Esophagus squamous epithelium (tissue), 5 donors: ENCODE data around the gene MTNR1A. TPM values are rescaled to one million over a fixed set of nuclear protein-coding genes. Genes with fewer than 3 reads are reported as not detected.

Experiments
- DNase-seq: peaks from one replicate; lab custom pipeline; 2025; lab: John Stamatoyannopoulos, UW
- H3K27ac ChIP-seq, 4 donors: fragments of 200-600 bp; sonication (generic); one replicate each; pipeline ENCODE4 v1.5.1; 2016 to 2019; ENCODE audit warnings: mild to moderate bottlenecking in 1 of 4
- H3K27me3 ChIP-seq, 4 donors: fragments of 200-600 bp; sonication (generic); 1 replicate in 3 of 4; 2 replicates in 1 of 4; pipeline versions ENCODE4 v1.5.1 to v1.6.0; 2017 to 2021; ENCODE audit warnings: antibody characterized with exemption in 1 of 4
- H3K36me3 ChIP-seq, 3 donors: fragments of 200-600 bp; sonication (generic); one replicate each; pipeline ENCODE4 v1.5.1; 2016 to 2019
- H3K4me1 ChIP-seq, 3 donors: fragments of 200-600 bp; sonication (generic); one replicate each; pipeline ENCODE4 v1.5.1; 2017 to 2019
- H3K4me3 ChIP-seq, 4 donors: fragments of 200-600 bp; sonication (generic); 1 replicate in 3 of 4; 2 replicates in 1 of 4; pipeline ENCODE4 v1.5.1; 2016 to 2019; ENCODE audit warnings: mild to moderate bottlenecking in 2 of 4, moderate library complexity in 1 of 4
- H3K9me3 ChIP-seq, 3 donors: fragments of 200-600 bp; sonication (generic); one replicate each; pipeline ENCODE4 v1.5.1; 2016 to 2019
- POLR2A ChIP-seq, 4 donors: fragments of 450-650 bp; IDR thresholded peaks; one replicate each; pipeline ENCODE4 v1.6.1; 2017; ENCODE audit warnings: antibody characterized with exemption in 4 of 4, mild to moderate bottlenecking in 4 of 4, moderate library complexity in 3 of 4
- WGBS, 2 donors: methylation state at CpG; one replicate each; pipeline ENCODE4 v1.1.5; 2018; 5-methylcytosine and 5-hydroxymethylcytosine counted together
- intact Hi-C: fragments of 100-400 bp; cut with DNase I; formaldehyde crosslinking; loops from one replicate; pipeline ENCODE4 v1.15.0; 2022
- total RNA-seq, 4 donors: library from RNA; depleted of rRNA; stranded (reverse); fragments of >200 nt; gene quantifications; one replicate each; pipeline ENCODE4 v1.1.0, GENCODE V29; 2016
- TF ChIP-seq, protein P1 (sequence below), 6 experiments: fragments of 450-650 bp in 4 of 6; fragments of 200-600 bp in 2 of 6; sonication (generic) in 2 of 6; IDR thresholded peaks; one replicate each; pipeline ENCODE4 v1.5.1; 2016 to 2019; ENCODE audit warnings: antibody characterized with exemption in 6 of 6, mild to moderate bottlenecking in 4 of 6, moderate library complexity in 4 of 6
- donor health status: DM: yes; HTN: yes; CAD: no.

MTNR1A gene
- not detected for total RNA-seq

DNA sequence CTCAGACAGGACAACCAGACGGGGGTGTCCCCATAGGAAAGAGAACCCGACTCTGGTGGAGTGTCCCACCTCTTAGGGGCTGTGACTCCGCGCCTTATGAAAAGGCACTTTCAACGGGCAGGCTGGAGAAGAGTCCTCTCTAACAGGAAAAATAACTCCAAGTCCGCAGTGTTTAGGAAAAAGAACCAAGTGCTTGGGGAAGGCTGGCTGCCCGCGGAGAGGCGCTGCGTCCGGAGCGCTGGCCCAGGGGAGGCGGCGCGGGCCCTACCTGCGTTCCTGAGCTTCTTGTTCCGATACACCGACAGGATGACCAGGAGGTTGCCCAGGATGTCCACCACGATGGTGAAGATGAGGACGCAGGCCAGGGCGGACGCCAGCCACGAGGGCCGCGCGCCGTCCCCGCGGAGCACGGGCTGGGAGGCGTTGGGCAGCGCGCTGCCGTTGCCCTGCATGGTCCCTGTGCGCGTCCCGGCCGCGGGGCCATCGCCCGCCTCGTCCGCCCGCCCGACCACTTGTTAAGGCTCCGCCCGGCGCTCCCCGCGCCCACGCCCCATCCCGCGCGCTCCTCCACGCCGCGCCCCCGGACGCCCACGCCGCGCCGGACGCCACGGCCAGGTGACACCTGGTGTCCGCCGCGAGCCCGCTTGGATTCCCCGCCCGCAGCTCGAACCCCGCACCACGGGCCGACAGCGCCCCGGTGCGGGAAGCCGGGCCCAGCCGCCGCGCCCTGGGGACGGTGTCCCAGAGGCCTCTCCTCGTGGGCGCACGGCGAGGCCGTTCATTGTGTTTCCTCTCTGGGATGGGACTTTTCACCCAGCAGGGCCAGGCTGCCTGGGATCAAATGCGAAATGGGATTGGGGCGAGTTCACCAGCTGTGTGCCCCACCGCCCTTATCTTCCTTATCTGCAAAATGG, at the start of gene MTNR1A:
TSS of gene MTNR1A (minus strand) at position 654 of the 914 bp plus-strand sequence. CDS start at position 452, 202 bp downstream.
- H3K27ac ChIP-seq: no peak within 1 kb of the TSS
- peak within 1 kb of the TSS; percentile 6 to 59 (median 28) for H3K4me3 ChIP-seq
- DNase-seq: no peak
- peaks cover 0 to 60% (median 0%) of the 10 kb centered on the region in 4 donors for H3K27me3 ChIP-seq
- WGBS, 2 donors: 6 to 23% methylated on average over 13 to 30 of the region's 91 CpGs
- no peaks in the 10 kb centered on the region for H3K9me3 ChIP-seq
- H3K36me3 ChIP-seq: no peaks in the 10 kb centered on the region
- H3K4me1 ChIP-seq: peaks cover 0 to 17% (median 5%) of the 10 kb centered on the region in 3 donors
- TF ChIP-seq POLR2A (IDR thresholded peaks at IDR 0.05): no peak
- TF ChIP-seq, protein P1, sequence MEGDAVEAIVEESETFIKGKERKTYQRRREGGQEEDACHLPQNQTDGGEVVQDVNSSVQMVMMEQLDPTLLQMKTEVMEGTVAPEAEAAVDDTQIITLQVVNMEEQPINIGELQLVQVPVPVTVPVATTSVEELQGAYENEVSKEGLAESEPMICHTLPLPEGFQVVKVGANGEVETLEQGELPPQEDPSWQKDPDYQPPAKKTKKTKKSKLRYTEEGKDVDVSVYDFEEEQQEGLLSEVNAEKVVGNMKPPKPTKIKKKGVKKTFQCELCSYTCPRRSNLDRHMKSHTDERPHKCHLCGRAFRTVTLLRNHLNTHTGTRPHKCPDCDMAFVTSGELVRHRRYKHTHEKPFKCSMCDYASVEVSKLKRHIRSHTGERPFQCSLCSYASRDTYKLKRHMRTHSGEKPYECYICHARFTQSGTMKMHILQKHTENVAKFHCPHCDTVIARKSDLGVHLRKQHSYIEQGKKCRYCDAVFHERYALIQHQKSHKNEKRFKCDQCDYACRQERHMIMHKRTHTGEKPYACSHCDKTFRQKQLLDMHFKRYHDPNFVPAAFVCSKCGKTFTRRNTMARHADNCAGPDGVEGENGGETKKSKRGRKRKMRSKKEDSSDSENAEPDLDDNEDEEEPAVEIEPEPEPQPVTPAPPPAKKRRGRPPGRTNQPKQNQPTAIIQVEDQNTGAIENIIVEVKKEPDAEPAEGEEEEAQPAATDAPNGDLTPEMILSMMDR (IDR thresholded peaks at IDR 0.05): peak in 1 of 6 experiments; percentile 6
- intact Hi-C loops: no loop called here

DNA sequence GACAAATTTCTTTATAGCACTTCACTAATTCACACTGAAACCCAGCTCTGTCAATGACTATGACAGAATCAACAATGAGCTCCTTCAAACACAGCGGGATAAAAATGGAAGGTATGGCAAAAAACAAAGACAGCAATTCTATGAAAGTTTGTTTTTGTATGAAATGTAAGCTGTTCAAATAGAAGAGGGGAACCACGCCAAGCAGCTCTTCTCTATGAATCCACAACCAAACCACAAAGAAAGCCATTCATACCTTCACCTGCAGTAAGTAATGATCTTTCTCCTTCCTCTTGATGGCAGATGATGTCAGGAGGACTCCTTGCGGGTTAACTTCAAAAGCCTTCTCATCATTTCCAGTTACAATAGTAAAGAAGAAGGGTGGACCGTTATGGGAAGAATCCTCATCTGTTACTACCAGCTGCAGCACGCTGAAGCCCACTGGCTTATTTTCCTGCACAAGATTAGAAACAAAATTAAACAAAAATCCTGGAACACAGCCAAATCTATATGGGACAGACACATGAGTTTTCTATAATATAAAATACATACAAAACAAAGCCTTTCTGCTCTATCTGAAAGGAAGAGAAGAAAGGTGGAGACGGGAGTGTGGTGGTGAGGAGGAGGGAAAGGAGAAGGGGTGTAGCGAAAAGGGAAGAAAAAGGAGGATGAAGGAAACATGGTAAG, 48.9 kb upstream of the MTNR1A start:
- no peak for TF ChIP-seq POLR2A (IDR thresholded peaks at IDR 0.05)
- TF ChIP-seq, protein P1 (IDR thresholded peaks at IDR 0.05): no peak
- no peak for DNase-seq
- intact Hi-C loops: no loop called here
- WGBS, 2 donors: 68 to 73% methylated on average over 7 of the region's 7 CpGs
- Histone ChIP-seq H3K36me3 (peaks cover 7 to 89% (median 9%) of the 10 kb centered on the region in 3 donors), H3K27ac (no peak overlapping the region), H3K27me3 (no peaks in the 10 kb centered on the region), H3K9me3 (no peaks in the 10 kb centered on the region), H3K4me3 (no peak overlapping the region), H3K4me1 (peaks cover 0 to 8% (median 0%) of the 10 kb centered on the region in 3 donors)

DNA sequence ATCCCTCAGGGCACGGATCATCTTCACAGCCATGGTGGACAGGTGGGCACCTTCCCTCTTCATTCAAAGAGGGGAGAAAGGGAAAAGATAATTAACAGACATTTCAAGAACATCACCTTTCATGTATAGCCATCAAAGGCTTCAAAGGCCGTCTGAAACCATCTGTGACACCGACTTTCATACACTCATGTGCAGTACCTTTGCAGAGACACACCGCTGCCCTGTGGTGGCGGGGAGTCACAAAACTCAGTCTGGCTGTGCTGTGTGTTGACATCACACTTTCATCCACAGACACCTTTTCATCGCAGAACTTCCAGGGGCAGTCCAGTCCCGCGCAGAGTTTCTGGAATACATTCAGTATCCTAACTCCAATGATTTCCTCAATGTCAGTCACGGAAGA, 47.6 kb upstream of the MTNR1A start:
- 90 to 97% methylated on average over 9 of the region's 9 CpGs for WGBS, 2 donors

DNA sequence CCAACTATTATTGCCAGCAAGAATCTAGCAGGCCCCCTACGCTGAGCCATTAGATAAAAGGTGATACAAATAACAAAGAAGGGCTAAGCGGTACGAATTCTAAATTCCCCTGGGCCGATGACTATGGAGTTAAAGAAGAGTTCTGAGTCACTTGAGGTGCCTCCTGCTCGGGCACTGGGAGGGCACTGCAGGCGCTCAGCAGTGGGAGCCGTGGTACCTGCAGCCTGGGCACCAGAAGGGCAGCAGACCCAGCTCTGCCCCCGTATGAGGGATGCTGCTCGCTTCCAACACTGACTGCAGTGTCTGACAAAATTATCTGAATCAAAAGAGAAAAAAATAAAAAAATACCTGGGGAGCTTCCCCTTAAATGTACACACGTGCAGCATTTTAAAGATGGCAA, 44.1 kb upstream of the MTNR1A start:
- TF ChIP-seq, protein P1 (IDR thresholded peaks at IDR 0.05): no peak
- no peak for TF ChIP-seq POLR2A (IDR thresholded peaks at IDR 0.05)
- Histone ChIP-seq H3K36me3 (peaks cover 0 to 91% (median 18%) of the 10 kb centered on the region in 3 donors), H3K9me3 (no peaks in the 10 kb centered on the region), H3K4me1 (no peaks in the 10 kb centered on the region), H3K27ac (no peak overlapping the region), H3K27me3 (no peaks in the 10 kb centered on the region), H3K4me3 (no peak overlapping the region)
- DNase-seq: no peak
- intact Hi-C loops: no loop called here
- 80 to 87% methylated on average over 9 to 10 of the region's 10 CpGs for WGBS, 2 donors

More for the DNA sequence above, 47.6 kb upstream of the MTNR1A start:
- DNase-seq: no peak
- Histone ChIP-seq H3K27me3 (no peaks in the 10 kb centered on the region), H3K27ac (no peak overlapping the region), H3K36me3 (peaks cover 6 to 89% (median 9%) of the 10 kb centered on the region in 3 donors), H3K4me3 (no peak overlapping the region), H3K9me3 (no peaks in the 10 kb centered on the region), H3K4me1 (peaks cover 0 to 8% (median 0%) of the 10 kb centered on the region in 3 donors)
- intact Hi-C loops: no loop called here
- TF ChIP-seq, protein P1 (IDR thresholded peaks at IDR 0.05): no peak
- no peak for TF ChIP-seq POLR2A (IDR thresholded peaks at IDR 0.05)
